SK-N-SH treated with all-trans-retinoic acid at 6 μM for 48 hours (cell line): ENCODE measurements around the gene MRPL58.

Experiments
- ATAC-seq: fragments of 200-7000 bp; cut with Tn5 transposase; 3 replicates; pipeline ENCODE4 v1.9.1; 2020; ENCODE audit warnings: mild to moderate bottlenecking, moderate library complexity
- ARNTL ChIP-seq: fragments of 450-650 bp; formaldehyde crosslinking; IDR thresholded peaks from 2 replicates; pipeline ENCODE4 v1.5.0; 2020; ENCODE audit warnings: low read depth, mild to moderate bottlenecking, moderate library complexity, borderline replicate concordance
- BACH2 ChIP-seq: fragments of 250-450 bp; sonication (Bioruptor Pico); IDR thresholded peaks from 2 replicates; pipeline ENCODE4 v1.9.0; 2021; ENCODE audit warnings: mild to moderate bottlenecking, borderline replicate concordance
- CREB5 ChIP-seq: fragments of 250-450 bp; sonication (Bioruptor Pico); IDR thresholded peaks from 2 replicates; pipeline ENCODE4 v1.5.1; 2020; ENCODE audit warnings: low read depth, mild to moderate bottlenecking, moderate library complexity
- CSDC2 ChIP-seq: fragments of 250-450 bp; sonication (Bioruptor Pico); IDR thresholded peaks from 2 replicates; pipeline ENCODE4 v1.5.0; 2020; ENCODE audit warnings: mild to moderate bottlenecking, moderate library complexity
- CSRNP3 ChIP-seq: fragments of 250-450 bp; sonication (Bioruptor Pico); IDR thresholded peaks from 2 replicates; pipeline ENCODE4 v1.5.1; 2021; ENCODE audit warnings: mild to moderate bottlenecking, moderate library complexity
- ESRRG ChIP-seq: fragments of 250-450 bp; sonication (Bioruptor Pico); IDR thresholded peaks from 2 replicates; pipeline ENCODE4 v1.6.1; 2021; ENCODE audit warnings: mild to moderate bottlenecking
- GLIS3 ChIP-seq: fragments of 250-450 bp; sonication (Bioruptor Pico); IDR thresholded peaks from 2 replicates; pipeline ENCODE4 v1.5.0; 2020; ENCODE audit warnings: mild to moderate bottlenecking, moderate library complexity
- ISL1 ChIP-seq: fragments of 250-450 bp; sonication (Bioruptor Pico); IDR thresholded peaks from 2 replicates; pipeline ENCODE4 v2.1.2; 2022; ENCODE audit warnings: mild to moderate bottlenecking, moderate library complexity
- OSR1 ChIP-seq: fragments of 250-450 bp; sonication (Bioruptor Pico); IDR thresholded peaks from 2 replicates; pipeline ENCODE4 v1.8.0; 2022; ENCODE audit warnings: moderate library complexity, mild to moderate bottlenecking, inconsistent platforms
- PATZ1 ChIP-seq: fragments of 250-450 bp; sonication (Bioruptor Pico); IDR thresholded peaks from 2 replicates; pipeline ENCODE4 v1.8.0; 2020; ENCODE audit warnings: mild to moderate bottlenecking, moderate library complexity, borderline replicate concordance
- POU6F1 ChIP-seq: fragments of 250-450 bp; sonication (Bioruptor Pico); IDR thresholded peaks from 2 replicates; pipeline ENCODE4 v1.8.0; 2021; ENCODE audit warnings: low read depth, mild to moderate bottlenecking, moderate library complexity, borderline replicate concordance
- PPARA ChIP-seq: fragments of 250-450 bp; sonication (Bioruptor Pico); IDR thresholded peaks from 2 replicates; pipeline ENCODE4 v1.5.0; 2020; ENCODE audit warnings: mild to moderate bottlenecking, borderline replicate concordance
- RARB ChIP-seq: fragments of 250-450 bp; sonication (Bioruptor Pico); IDR thresholded peaks from 2 replicates; pipeline ENCODE4 v1.8.0; 2021; ENCODE audit warnings: mild to moderate bottlenecking, moderate library complexity
- SNAI2 ChIP-seq: fragments of 250-450 bp; sonication (Bioruptor Pico); IDR thresholded peaks from 2 replicates; pipeline ENCODE4 v1.5.0; 2020; ENCODE audit warnings: mild to moderate bottlenecking, moderate library complexity
- TCF4 ChIP-seq: fragments of 250-450 bp; sonication (Bioruptor Pico); IDR thresholded peaks from 2 replicates; pipeline ENCODE4 v1.8.0; 2021; ENCODE audit warnings: mild to moderate bottlenecking, moderate library complexity, borderline replicate concordance
- TOX ChIP-seq: fragments of 250-450 bp; sonication (Bioruptor Pico); IDR thresholded peaks from 2 replicates; pipeline ENCODE4 v1.8.0; 2021; ENCODE audit warnings: mild to moderate bottlenecking, moderate library complexity, borderline replicate concordance
- TSHZ2 ChIP-seq: fragments of 250-450 bp; sonication (Bioruptor Pico); IDR thresholded peaks from 2 replicates; pipeline ENCODE4 v1.5.0; 2020; ENCODE audit warnings: mild to moderate bottlenecking, moderate library complexity
- ZC3H10 ChIP-seq: fragments of 250-450 bp; sonication (Bioruptor Pico); IDR thresholded peaks from 2 replicates; pipeline ENCODE4 v1.5.1; 2021; ENCODE audit warnings: mild to moderate bottlenecking, moderate library complexity
- ZFP3 ChIP-seq: fragments of 250-450 bp; sonication (Bioruptor Pico); IDR thresholded peaks from 2 replicates; pipeline ENCODE4 v1.5.0; 2020; ENCODE audit warnings: mild to moderate bottlenecking, moderate library complexity
- ZFP30 ChIP-seq: fragments of 450-650 bp; formaldehyde crosslinking; IDR thresholded peaks from 2 replicates; pipeline ENCODE4 v1.5.0; 2022; ENCODE audit warnings: mild to moderate bottlenecking, moderate library complexity
- ZNF565 ChIP-seq: fragments of 450-650 bp; formaldehyde crosslinking; conservative IDR thresholded peaks from 2 replicates; pipeline ENCODE4 v1.5.0; 2020; ENCODE audit warnings: low read depth, mild to moderate bottlenecking, moderate library complexity
- ZNF70 ChIP-seq: fragments of 450-650 bp; formaldehyde crosslinking; IDR thresholded peaks from 2 replicates; pipeline ENCODE4 v1.5.0; 2020; ENCODE audit warnings: mild to moderate bottlenecking, moderate library complexity
- ZNF8 ChIP-seq: fragments of 450-650 bp; formaldehyde crosslinking; IDR thresholded peaks from 2 replicates; pipeline ENCODE4 v1.5.0; 2020; ENCODE audit warnings: mild to moderate bottlenecking, moderate library complexity

Gene MRPL58

GRCh38 chr17:75010683-75011400 is 1.6 kb upstream of the MRPL58 start:
- TF ChIP-seq ESRRG (CRISPR knock-in tag), result no peak
- no peak for TF ChIP-seq TOX (CRISPR knock-in tag)
- TF ChIP-seq PPARA (CRISPR knock-in tag), result no peak
- TF ChIP-seq ZNF565 (CRISPR knock-in tag), result no peak
- TF ChIP-seq SNAI2 (CRISPR knock-in tag), result 0 out of 2 replicates have a peak, but pooled peaks have one; percentile 23
- TF ChIP-seq TSHZ2 (CRISPR knock-in tag), result peak; percentile 39; the same call in 1 of the 2 replicates
- TF ChIP-seq CREB5 (CRISPR knock-in tag), result no peak
- TF ChIP-seq POU6F1 (CRISPR knock-in tag), result no peak
- no peak for TF ChIP-seq CSRNP3 (CRISPR knock-in tag)
- no peak for TF ChIP-seq ZNF8 (CRISPR knock-in tag)
- peak; percentile 85 for TF ChIP-seq TCF4 (CRISPR knock-in tag)
- TF ChIP-seq ZFP3 (CRISPR knock-in tag), result no peak
- TF ChIP-seq ZNF70 (CRISPR knock-in tag), result no peak; the same call in 1 of the 2 replicates
- TF ChIP-seq GLIS3 (CRISPR knock-in tag), result no peak
- no peak for TF ChIP-seq PATZ1 (CRISPR knock-in tag)
- TF ChIP-seq RARB (CRISPR knock-in tag), result no peak
- TF ChIP-seq ARNTL, result no peak
- TF ChIP-seq BACH2 (CRISPR knock-in tag), result no peak
- no peak for TF ChIP-seq ZFP30 (CRISPR knock-in tag)
- TF ChIP-seq CSDC2 (CRISPR knock-in tag), result no peak
- TF ChIP-seq ISL1 (CRISPR knock-in tag), result no peak
- TF ChIP-seq OSR1 (CRISPR knock-in tag), result no peak
- no peak for TF ChIP-seq ZC3H10
- peak; percentile 3; the same call in 2 of the 3 replicates for ATAC-seq

- ATAC-seq, result peak; percentile 53
- TF ChIP-seq TCF4 (CRISPR knock-in tag), result peak; percentile 56
- TF ChIP-seq SNAI2 (CRISPR knock-in tag), result no peak
Measured at GRCh38 chr17:75011401-75012095, 922 bp upstream of the MRPL58 start.
